Measurements from ENCODE around the gene CELF6.

The CELF6 gene

DNA sequence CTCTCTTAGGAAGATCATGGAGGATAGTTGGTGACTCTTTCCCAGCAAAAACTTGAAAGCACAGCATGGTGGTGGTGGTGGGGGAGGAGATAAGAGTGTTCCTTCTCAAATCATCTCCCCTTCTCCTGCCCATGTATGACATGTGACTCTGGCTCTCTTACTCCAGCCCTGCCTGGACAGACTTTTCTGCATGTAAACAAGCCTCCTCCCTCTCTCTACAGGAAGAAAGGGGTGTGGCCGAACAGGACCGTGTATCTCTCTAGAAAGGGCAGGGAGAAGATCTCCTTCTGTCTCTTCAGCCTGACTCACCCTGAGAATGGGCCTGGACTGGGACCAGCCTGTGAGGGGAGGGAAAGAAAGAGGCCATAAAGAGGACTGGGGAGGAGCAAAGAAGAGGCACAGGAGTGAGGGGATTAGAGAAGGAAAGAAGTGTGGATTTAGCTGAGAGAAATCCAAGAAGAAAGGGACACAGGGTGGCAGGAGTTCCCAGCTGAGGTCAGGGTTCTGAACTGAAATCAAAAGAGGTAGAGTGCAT, 1.5 kb downstream of the CELF6 start:
- Histone ChIP-seq H3K36me3 (ENCODE audit: insufficient read depth, low read length) (no peaks in the 10 kb centered on the region), H3K9ac (ENCODE audit: low read depth, low read length) (no peak overlapping the region), H3K4me3 (ENCODE audit: low read length) (no peak overlapping the region), H3K27me3 (ENCODE audit: insufficient read depth, low read length) (peaks cover 61% of the 10 kb centered on the region), H3K9me3 (ENCODE audit: insufficient read depth, low read depth, low read length) (no peaks in the 10 kb centered on the region), H3K4me1 (ENCODE audit: insufficient read depth, low read length) (peaks cover 6% of the 10 kb centered on the region; the same call in 1 of the 2 replicates), H3K27ac (ENCODE audit: low read depth, low read length) (no peak overlapping the region)
- 50% methylated on average over 2 of the region's 2 CpGs for WGBS

DNA sequence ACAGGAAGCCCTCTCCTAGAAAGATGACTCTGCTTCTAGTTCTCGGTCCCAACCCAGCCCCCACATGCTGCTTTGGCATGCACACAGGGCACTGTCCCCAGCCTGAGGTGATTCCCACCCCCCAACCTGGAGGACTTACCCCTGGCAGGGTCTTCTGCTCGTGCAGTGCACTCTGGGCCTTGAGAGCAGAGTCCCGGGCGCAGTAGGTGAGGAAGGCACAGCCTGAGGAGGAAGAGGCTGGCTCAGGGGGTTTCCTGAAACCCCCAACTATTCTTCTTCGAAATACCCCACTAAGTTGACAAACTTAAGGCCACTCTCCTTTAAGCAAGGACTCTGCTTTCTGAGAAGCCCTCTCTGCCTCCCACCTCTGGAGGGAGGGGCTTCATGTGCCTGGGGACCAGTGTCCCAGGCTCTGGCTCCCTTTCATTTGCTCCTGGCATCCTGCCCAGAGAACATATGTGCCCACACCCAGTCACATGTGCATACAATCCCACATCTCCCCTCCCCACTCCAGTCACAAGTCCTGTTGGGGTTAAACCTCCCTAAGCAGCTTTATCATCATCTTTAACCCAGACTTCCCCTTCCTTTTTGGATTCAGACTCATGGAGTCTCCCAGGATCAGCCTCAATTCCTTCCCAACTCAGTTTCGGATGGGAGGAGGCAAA, 4.1 kb downstream of the CELF6 start:
- no peak overlapping the region for H3K27ac ChIP-seq (ENCODE audit: low read depth, low read length)
- H3K9ac ChIP-seq (ENCODE audit: low read depth, low read length), result no peak overlapping the region
- peaks cover 55% of the 10 kb centered on the region for H3K27me3 ChIP-seq (ENCODE audit: insufficient read depth, low read length)
- WGBS, result 64% methylated on average over 5 of the region's 6 CpGs
- no peaks in the 10 kb centered on the region for H3K36me3 ChIP-seq (ENCODE audit: insufficient read depth, low read length)
- peaks cover 4% of the 10 kb centered on the region; the same call in 1 of the 2 replicates for H3K4me1 ChIP-seq (ENCODE audit: insufficient read depth, low read length)
- no peak overlapping the region for H3K4me3 ChIP-seq (ENCODE audit: low read length)
- no peaks in the 10 kb centered on the region for H3K9me3 ChIP-seq (ENCODE audit: insufficient read depth, low read depth, low read length)

DNA sequence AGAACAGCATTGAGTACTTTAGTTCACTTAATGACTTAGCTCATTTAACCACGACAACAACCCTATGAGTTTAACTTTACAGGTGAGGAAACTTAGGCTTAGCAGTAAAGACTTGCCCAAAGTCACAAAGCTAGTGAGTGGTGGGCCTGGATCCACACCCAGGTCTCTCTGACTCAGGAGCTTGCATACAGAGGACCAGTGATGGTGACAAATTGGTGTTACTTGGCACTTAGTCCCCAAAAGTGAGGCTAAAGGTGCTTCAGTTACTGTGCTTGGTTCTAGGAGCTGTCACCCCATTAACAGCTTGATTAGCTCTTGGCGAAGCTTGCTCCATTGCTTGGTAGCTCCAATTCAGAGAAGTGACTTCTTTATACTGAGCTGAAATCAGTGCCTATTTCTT, 6.1 kb downstream of the CELF6 start:
- 84% methylated on average over 2 of the region's 2 CpGs for WGBS
- no peak overlapping the region for H3K4me3 ChIP-seq (ENCODE audit: low read length)
- no peak overlapping the region for H3K27ac ChIP-seq (ENCODE audit: low read depth, low read length)
- no peaks in the 10 kb centered on the region for H3K36me3 ChIP-seq (ENCODE audit: insufficient read depth, low read length)
- H3K4me1 ChIP-seq (ENCODE audit: insufficient read depth, low read length), result no peaks in the 10 kb centered on the region
- no peak overlapping the region for H3K9ac ChIP-seq (ENCODE audit: low read depth, low read length)
- no peaks in the 10 kb centered on the region for H3K9me3 ChIP-seq (ENCODE audit: insufficient read depth, low read depth, low read length)
- H3K27me3 ChIP-seq (ENCODE audit: insufficient read depth, low read length), result peaks cover 46% of the 10 kb centered on the region

DNA sequence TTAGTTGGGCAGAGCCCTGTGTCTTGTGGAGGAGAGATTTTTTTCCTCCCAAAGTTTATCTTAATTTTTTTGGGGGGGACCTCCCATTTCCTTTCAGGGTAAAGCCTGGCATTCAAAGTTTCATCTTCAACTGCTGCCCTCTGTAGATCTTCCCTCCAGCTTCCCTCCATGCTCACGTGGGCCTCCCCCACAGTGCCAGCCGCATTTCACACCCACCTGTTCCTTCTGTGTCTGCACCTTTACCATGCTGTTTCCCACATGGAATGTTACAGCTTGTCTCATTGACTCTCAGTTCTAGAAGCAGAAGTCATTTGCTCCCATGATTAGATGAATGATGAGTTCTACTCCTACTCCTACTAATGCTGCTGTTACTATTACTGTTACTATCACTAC, 6.5 kb downstream of the CELF6 start:
- peaks cover 41% of the 10 kb centered on the region for H3K27me3 ChIP-seq (ENCODE audit: insufficient read depth, low read length)
- no peaks in the 10 kb centered on the region for H3K4me1 ChIP-seq (ENCODE audit: insufficient read depth, low read length)
- no peak overlapping the region for H3K4me3 ChIP-seq (ENCODE audit: low read length)
- no peak overlapping the region for H3K9ac ChIP-seq (ENCODE audit: low read depth, low read length)
- WGBS, result 80% methylated on average over 2 of the region's 2 CpGs
- H3K9me3 ChIP-seq (ENCODE audit: insufficient read depth, low read depth, low read length), result no peaks in the 10 kb centered on the region
- no peaks in the 10 kb centered on the region for H3K36me3 ChIP-seq (ENCODE audit: insufficient read depth, low read length)
- H3K27ac ChIP-seq (ENCODE audit: low read depth, low read length), result no peak overlapping the region

DNA sequence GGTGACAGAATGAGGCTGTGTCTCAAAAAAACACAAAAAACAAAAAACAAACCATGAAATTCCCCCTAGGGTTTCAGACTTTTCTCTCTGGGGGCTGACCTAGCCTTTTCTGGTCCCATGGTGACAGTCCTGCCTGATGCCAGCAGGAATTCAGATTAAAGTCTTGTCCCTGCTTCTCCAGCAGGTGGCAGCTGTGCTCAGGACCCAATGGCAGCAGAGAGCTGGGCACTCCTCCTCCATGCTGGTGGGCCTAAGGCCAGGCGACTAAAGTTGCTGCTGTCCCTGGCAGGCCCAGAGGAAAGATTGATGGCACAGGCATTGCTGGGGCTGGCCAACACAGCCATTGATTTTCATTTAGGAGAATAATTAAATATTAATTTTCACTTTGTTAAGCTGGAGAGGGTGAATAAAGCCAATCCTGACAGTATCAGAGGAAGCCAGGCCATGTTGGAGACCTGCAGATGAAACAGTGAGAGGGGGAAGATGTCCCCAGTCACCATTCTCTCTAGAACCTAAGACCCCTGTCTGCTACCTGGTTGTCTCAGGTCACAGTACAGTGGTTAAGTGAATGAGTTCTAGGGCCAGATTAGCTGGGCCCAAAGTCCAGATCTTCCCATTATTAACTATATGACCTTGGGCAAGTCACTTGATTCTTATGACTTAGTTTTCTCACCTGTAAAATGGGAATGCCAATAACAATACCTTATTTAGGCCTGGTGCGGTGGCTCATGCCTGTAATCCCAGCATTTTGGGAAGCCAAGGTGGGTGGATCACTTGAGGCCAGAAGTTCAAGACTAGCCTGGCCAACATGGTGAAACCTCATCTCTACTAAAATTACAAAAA, 7.1 kb downstream of the CELF6 start:
- Histone ChIP-seq H3K4me1 (ENCODE audit: insufficient read depth, low read length) (no peaks in the 10 kb centered on the region), H3K27me3 (ENCODE audit: insufficient read depth, low read length) (peaks cover 36% of the 10 kb centered on the region), H3K9ac (ENCODE audit: low read depth, low read length) (no peak overlapping the region), H3K9me3 (ENCODE audit: insufficient read depth, low read depth, low read length) (no peaks in the 10 kb centered on the region), H3K4me3 (ENCODE audit: low read length) (no peak overlapping the region), H3K36me3 (ENCODE audit: insufficient read depth, low read length) (no peaks in the 10 kb centered on the region), H3K27ac (ENCODE audit: low read depth, low read length) (no peak overlapping the region)
- whole genome bisulfite sequencing, result 53% methylated on average over 2 of the region's 2 CpGs

- WGBS, result 77% methylated on average over 5 of the region's 5 CpGs
- Histone ChIP-seq H3K36me3 (ENCODE audit: insufficient read depth, low read length) (no peaks in the 10 kb centered on the region), H3K4me1 (ENCODE audit: insufficient read depth, low read length) (no peaks in the 10 kb centered on the region), H3K9ac (ENCODE audit: low read depth, low read length) (no peak overlapping the region), H3K27me3 (ENCODE audit: insufficient read depth, low read length) (peaks cover 23% of the 10 kb centered on the region; the same call in 1 of the 2 replicates), H3K9me3 (ENCODE audit: insufficient read depth, low read depth, low read length) (no peaks in the 10 kb centered on the region), H3K27ac (ENCODE audit: low read depth, low read length) (no peak overlapping the region), H3K4me3 (ENCODE audit: low read length) (no peak overlapping the region)
Observed at GRCh38 chr15:72307026-72307425, 12.9 kb downstream of the CELF6 start.

DNA sequence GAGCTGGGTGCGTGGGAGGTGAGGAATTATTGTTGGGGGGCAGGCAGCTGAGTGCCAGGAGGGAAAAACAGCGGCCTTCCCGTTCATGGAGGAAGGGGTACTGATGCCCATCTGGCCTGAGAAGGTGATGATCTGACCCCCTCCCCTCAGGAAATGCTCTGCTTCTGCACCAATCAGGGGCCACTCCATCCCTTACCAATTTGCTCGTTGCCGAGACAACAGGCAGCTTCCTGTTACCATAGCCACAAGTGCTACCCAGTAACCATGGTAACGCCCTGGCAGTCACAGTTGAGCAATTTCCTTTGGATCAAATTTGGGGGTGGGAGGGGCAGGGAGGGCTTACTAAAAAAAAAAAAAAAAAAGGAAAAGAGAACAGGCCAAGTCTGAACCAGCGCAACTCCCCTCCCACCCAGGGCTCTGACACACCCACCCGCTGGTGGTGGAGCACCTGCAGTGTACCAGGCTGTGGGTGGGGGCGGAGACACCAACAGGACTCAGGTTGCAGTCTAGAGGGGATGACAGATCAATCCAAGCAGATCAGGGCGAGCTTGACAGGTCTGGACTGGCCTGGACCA, 13.7 kb downstream of the CELF6 start:
- H3K9me3 ChIP-seq (ENCODE audit: insufficient read depth, low read depth, low read length), result no peaks in the 10 kb centered on the region
- H3K9ac ChIP-seq (ENCODE audit: low read depth, low read length), result no peak overlapping the region
- peaks cover 23% of the 10 kb centered on the region; the same call in 1 of the 2 replicates for H3K27me3 ChIP-seq (ENCODE audit: insufficient read depth, low read length)
- WGBS, result 60% methylated on average over 10 of the region's 10 CpGs
- no peaks in the 10 kb centered on the region for H3K36me3 ChIP-seq (ENCODE audit: insufficient read depth, low read length)
- H3K4me3 ChIP-seq (ENCODE audit: low read length), result no peak overlapping the region
- no peaks in the 10 kb centered on the region for H3K4me1 ChIP-seq (ENCODE audit: insufficient read depth, low read length)
- no peak overlapping the region for H3K27ac ChIP-seq (ENCODE audit: low read depth, low read length)

GRCh38 chr15:72304596-72304995, 15.4 kb downstream of the CELF6 start:
- Histone ChIP-seq H3K4me3 (ENCODE audit: low read length) (no peak overlapping the region), H3K27ac (ENCODE audit: low read depth, low read length) (no peak overlapping the region), H3K9me3 (ENCODE audit: insufficient read depth, low read depth, low read length) (no peaks in the 10 kb centered on the region), H3K27me3 (ENCODE audit: insufficient read depth, low read length) (peaks cover 23% of the 10 kb centered on the region; the same call in 1 of the 2 replicates), H3K4me1 (ENCODE audit: insufficient read depth, low read length) (no peaks in the 10 kb centered on the region), H3K9ac (ENCODE audit: low read depth, low read length) (no peak overlapping the region), H3K36me3 (ENCODE audit: insufficient read depth, low read length) (no peaks in the 10 kb centered on the region)
- 88% methylated on average over 7 of the region's 7 CpGs for WGBS

- H3K4me3 ChIP-seq (ENCODE audit: low read length), result no peak overlapping the region
- no peaks in the 10 kb centered on the region for H3K9me3 ChIP-seq (ENCODE audit: insufficient read depth, low read depth, low read length)
- no peaks in the 10 kb centered on the region for H3K36me3 ChIP-seq (ENCODE audit: insufficient read depth, low read length)
- peaks cover 22% of the 10 kb centered on the region; the same call in 1 of the 2 replicates for H3K27me3 ChIP-seq (ENCODE audit: insufficient read depth, low read length)
- H3K4me1 ChIP-seq (ENCODE audit: insufficient read depth, low read length), result no peaks in the 10 kb centered on the region
- no peak overlapping the region for H3K9ac ChIP-seq (ENCODE audit: low read depth, low read length)
- no peak overlapping the region for H3K27ac ChIP-seq (ENCODE audit: low read depth, low read length)
- 62% methylated on average over 1 of the region's 1 CpG for WGBS
Observed at GRCh38 chr15:72302955-72303354, 17.0 kb downstream of the CELF6 start.

GRCh38 chr15:72289597-72290325, 30.2 kb downstream of the CELF6 start:
- Histone ChIP-seq H3K4me1 (ENCODE audit: insufficient read depth, low read length) (no peaks in the 10 kb centered on the region), H3K27ac (ENCODE audit: low read depth, low read length) (no peak overlapping the region), H3K4me3 (ENCODE audit: low read length) (no peak overlapping the region), H3K9me3 (ENCODE audit: insufficient read depth, low read depth, low read length) (no peaks in the 10 kb centered on the region), H3K9ac (ENCODE audit: low read depth, low read length) (no peak overlapping the region), H3K36me3 (ENCODE audit: insufficient read depth, low read length) (no peaks in the 10 kb centered on the region), H3K27me3 (ENCODE audit: insufficient read depth, low read length) (peaks cover 6% of the 10 kb centered on the region; the same call in 1 of the 2 replicates)
- 94% methylated on average over 52 of the region's 52 CpGs for WGBS

Measured in HUES64 (cell line).